Tibial nerve (tissue), 4 donors: ENCODE data around the gene SOD3.
A peak's percentile ranks its signal among the peaks of the same experiment; 100 is the strongest.

Experiments used
- EP300 ChIP-seq, 2 donors: sonication (generic); formaldehyde crosslinking; IDR thresholded peaks; one replicate each; pipeline ENCODE4 v1.6.1; 2017; ENCODE audit warnings: antibody characterized with exemption in 2 of 2, mild to moderate bottlenecking in 1 of 2
- TF ChIP-seq, protein P1 (sequence below), 5 experiments: fragments of 200-600 bp in 3 of 5; fragments of 450-650 bp in 2 of 5; sonication (generic) in 3 of 5; IDR thresholded peaks; one replicate each; pipeline ENCODE4 v1.5.1; 2016 to 2019; ENCODE audit warnings: antibody characterized with exemption in 5 of 5, mild to moderate bottlenecking in 3 of 5, moderate library complexity in 2 of 5

DNA sequence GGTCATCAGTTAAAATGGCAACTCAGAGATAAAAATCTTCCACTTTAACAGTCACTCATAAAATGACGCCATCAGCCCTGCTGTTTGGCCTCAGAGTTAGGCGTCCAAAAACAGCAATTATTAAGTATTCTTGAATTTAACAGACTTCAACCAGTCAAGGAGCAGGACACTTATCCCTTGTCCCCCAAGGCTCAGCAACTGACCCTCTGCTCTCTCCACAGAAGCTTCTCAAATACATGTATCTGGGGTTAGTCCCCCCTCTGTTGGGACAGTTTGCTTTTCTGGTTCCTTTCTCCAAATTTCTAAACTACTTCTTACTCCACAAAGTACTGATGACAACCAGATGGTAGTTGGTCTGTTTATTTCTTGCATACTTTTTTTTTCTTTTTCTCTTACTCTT lies 54.4 kb downstream of the SOD3 start:
- TF ChIP-seq, protein P1, sequence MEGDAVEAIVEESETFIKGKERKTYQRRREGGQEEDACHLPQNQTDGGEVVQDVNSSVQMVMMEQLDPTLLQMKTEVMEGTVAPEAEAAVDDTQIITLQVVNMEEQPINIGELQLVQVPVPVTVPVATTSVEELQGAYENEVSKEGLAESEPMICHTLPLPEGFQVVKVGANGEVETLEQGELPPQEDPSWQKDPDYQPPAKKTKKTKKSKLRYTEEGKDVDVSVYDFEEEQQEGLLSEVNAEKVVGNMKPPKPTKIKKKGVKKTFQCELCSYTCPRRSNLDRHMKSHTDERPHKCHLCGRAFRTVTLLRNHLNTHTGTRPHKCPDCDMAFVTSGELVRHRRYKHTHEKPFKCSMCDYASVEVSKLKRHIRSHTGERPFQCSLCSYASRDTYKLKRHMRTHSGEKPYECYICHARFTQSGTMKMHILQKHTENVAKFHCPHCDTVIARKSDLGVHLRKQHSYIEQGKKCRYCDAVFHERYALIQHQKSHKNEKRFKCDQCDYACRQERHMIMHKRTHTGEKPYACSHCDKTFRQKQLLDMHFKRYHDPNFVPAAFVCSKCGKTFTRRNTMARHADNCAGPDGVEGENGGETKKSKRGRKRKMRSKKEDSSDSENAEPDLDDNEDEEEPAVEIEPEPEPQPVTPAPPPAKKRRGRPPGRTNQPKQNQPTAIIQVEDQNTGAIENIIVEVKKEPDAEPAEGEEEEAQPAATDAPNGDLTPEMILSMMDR (IDR thresholded peaks at IDR 0.05): no peak
- peak in 1 of 2 donors; percentile 23 for TF ChIP-seq EP300 (IDR thresholded peaks at IDR 0.05)
